OCI-LY7 (cell line): ENCODE measurements around the gene TIMD4. TPM values are rescaled to one million over a fixed set of nuclear protein-coding genes. Genes with fewer than 3 reads are reported as not detected.

ENCODE experiments used
- BruUV-seq: library from RNA; stranded (reverse); fragments of 400-500 nt; replicated peaks from 2 replicates; lab custom pipeline; 2021; lab: Mats Ljungman, UMichigan
- CTCF ChIA-PET: fragments of 300-600 bp; sonication (Branson Sonifier 250); formaldehyde crosslinking; loops from one replicate; lab custom pipeline; 2022; ENCODE audit warnings: antibody characterized with exemption; ENCODE audit not compliant: unreplicated experiment; lab: Charles Lee
- POLR2A ChIA-PET: fragments of 300-600 bp; sonication (Branson Sonifier 250); formaldehyde crosslinking; loops from one replicate; lab custom pipeline; 2022; ENCODE audit warnings: antibody characterized with exemption; lab: Charles Lee
- DNase-seq: peaks from one replicate; pipeline ENCODE4 v3.0.0-alpha.2; 2015; ENCODE audit warnings: low spot score
- H2AFZ ChIP-seq: fragments of 200-600 bp; sonication (generic), shearing (Covaris generic); 2 replicates; pipeline ENCODE4 v1.6.1; 2014; ENCODE audit warnings: mild to moderate bottlenecking, antibody characterized with exemption, low read length, moderate library complexity
- H3K27ac ChIP-seq: fragments of 200-600 bp; sonication (generic); 2 replicates; pipeline ENCODE4 v1.5.1; 2014; ENCODE audit warnings: mixed run types, low read depth, mild to moderate bottlenecking, moderate library complexity, low read length, inconsistent platforms; ENCODE audit not compliant: poor library complexity, severe bottlenecking
- H3K36me3 ChIP-seq: fragments of 200-600 bp; sonication (generic); 2 replicates; pipeline ENCODE4 v1.6.1; 2014; ENCODE audit warnings: mild to moderate bottlenecking, antibody characterized with exemption, low read length, moderate library complexity, mixed read lengths; ENCODE audit not compliant: insufficient read depth
- H3K4me1 ChIP-seq: fragments of 200-600 bp; sonication (generic); 2 replicates; pipeline ENCODE4 v1.5.1; 2014; ENCODE audit warnings: mild to moderate bottlenecking, low read length; ENCODE audit not compliant: insufficient read depth, poor library complexity, severe bottlenecking
- H3K4me2 ChIP-seq: fragments of 200-600 bp; sonication (generic); 2 replicates; pipeline ENCODE4 v1.6.1; 2014; ENCODE audit warnings: mild to moderate bottlenecking, low read length
- H3K4me3 ChIP-seq: fragments of 200-600 bp; sonication (generic); 2 replicates; pipeline ENCODE4 v1.5.1; 2014; ENCODE audit warnings: mild to moderate bottlenecking, low read depth, low read length; ENCODE audit not compliant: poor library complexity, severe bottlenecking
- H3K79me2 ChIP-seq: fragments of 200-600 bp; sonication (generic); 2 replicates; pipeline ENCODE4 v1.6.1; 2016; ENCODE audit warnings: low read depth, mild to moderate bottlenecking, low read length, moderate library complexity, mixed read lengths; ENCODE audit not compliant: insufficient read depth
- H3K9me2 ChIP-seq: fragments of 200-600 bp; sonication (generic); 2 replicates; pipeline ENCODE4 v1.6.1; 2016; ENCODE audit warnings: mild to moderate bottlenecking, low read length, mixed read lengths; ENCODE audit not compliant: insufficient read depth
- H3K9me3 ChIP-seq: fragments of 200-600 bp; sonication (generic); 2 replicates; pipeline ENCODE4 v1.6.1; 2014; ENCODE audit warnings: mild to moderate bottlenecking, mixed run types, low read length, mixed read lengths
- H4K20me1 ChIP-seq: fragments of 200-600 bp; sonication (generic); 2 replicates; pipeline ENCODE4 v1.6.1; 2014; ENCODE audit warnings: mild to moderate bottlenecking, antibody characterized with exemption, low read length, moderate library complexity, mixed read lengths; ENCODE audit not compliant: insufficient read depth
- EZH2phosphoT487 ChIP-seq: fragments of 200-600 bp; sonication (generic); IDR thresholded peaks from 2 replicates; pipeline ENCODE4 v1.6.1; 2018; ENCODE audit warnings: low read depth, borderline replicate concordance, mild to moderate bottlenecking, mixed run types, antibody characterized with exemption, low read length, moderate library complexity, mixed read lengths
- intact Hi-C: fragments of 100-400 bp; cut with micrococcal nuclease; formaldehyde crosslinking; loops from one replicate; pipeline ENCODE4 v1.10.0; 2022; ENCODE audit not compliant: unreplicated experiment
- total RNA-seq, 2 experiments: library from RNA; depleted of rRNA in 1 of 2; stranded (reverse); fragments of >200 nt in 1 of 2; shearing (Covaris generic) in 1 of 2; gene quantifications; 2 replicates each; pipeline ENCODE4 v1.2.3, GENCODE V29; 2014 to 2022
- TF ChIP-seq, protein P1 (sequence below): fragments of 200-600 bp; sonication (generic); conservative IDR thresholded peaks from 2 replicates; pipeline ENCODE4 v1.5.1; 2014; ENCODE audit warnings: mild to moderate bottlenecking, antibody characterized with exemption, low read length, moderate library complexity, mixed read lengths

TIMD4 gene
- total RNA-seq, 2 experiments from 2014 or later = 1.1 to 1.3 TPM

DNA sequence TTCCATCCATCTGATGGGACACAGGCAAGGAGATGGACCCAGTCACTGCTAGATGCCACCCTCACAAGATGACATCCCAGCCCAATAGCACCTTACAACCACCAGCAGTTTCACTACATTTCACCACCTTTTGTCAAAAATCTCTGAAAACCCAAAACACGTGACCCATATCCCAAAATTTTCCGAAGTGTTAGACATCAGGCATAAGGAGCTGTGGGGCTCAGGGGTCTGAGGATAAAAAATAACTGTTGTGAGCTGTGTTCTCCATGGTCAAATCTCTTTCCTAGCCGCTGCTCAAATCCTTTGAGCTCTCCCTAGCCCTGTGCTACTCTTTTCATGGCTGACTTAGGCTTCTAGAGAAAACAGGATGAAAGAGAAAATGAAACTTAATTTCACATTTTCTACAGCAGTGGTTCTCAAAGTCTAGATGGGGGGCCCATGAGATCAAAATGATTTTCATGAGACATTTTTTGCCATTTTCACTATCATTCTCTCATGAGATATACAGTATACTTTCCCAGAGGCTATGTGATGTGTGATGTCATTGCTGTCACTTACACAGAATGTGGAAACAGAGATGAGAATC, 40.7 kb downstream of the TIMD4 start:
- no peaks in the 10 kb centered on the region for H3K9me3 ChIP-seq
- H3K4me2 ChIP-seq = peak overlapping the region; percentile 27
- ChIA-PET POLR2A (interaction anchor here (0.6 to 17.6 kb wide), 15 partner anchors 4 to 429 kb away, joined by 3 to 271 read pairs (median 3); no protein-coding TSS in a partner anchor), CTCF (interaction anchor here (2.6 kb wide), 1 partner anchor 11 kb away, joined by 11 read pairs; no protein-coding TSS in a partner anchor)
- no TSS peak for BruUV-seq
- H3K4me3 ChIP-seq = no peak overlapping the region
- no peak for TF ChIP-seq EZH2phosphoT487
- TF ChIP-seq, protein P1, sequence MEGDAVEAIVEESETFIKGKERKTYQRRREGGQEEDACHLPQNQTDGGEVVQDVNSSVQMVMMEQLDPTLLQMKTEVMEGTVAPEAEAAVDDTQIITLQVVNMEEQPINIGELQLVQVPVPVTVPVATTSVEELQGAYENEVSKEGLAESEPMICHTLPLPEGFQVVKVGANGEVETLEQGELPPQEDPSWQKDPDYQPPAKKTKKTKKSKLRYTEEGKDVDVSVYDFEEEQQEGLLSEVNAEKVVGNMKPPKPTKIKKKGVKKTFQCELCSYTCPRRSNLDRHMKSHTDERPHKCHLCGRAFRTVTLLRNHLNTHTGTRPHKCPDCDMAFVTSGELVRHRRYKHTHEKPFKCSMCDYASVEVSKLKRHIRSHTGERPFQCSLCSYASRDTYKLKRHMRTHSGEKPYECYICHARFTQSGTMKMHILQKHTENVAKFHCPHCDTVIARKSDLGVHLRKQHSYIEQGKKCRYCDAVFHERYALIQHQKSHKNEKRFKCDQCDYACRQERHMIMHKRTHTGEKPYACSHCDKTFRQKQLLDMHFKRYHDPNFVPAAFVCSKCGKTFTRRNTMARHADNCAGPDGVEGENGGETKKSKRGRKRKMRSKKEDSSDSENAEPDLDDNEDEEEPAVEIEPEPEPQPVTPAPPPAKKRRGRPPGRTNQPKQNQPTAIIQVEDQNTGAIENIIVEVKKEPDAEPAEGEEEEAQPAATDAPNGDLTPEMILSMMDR = no peak
- no peaks in the 10 kb centered on the region for H4K20me1 ChIP-seq
- H3K27ac ChIP-seq = peak overlapping the region; percentile 83
- intact Hi-C loops = no loop called here
- no peaks in the 10 kb centered on the region for H3K36me3 ChIP-seq
- DNase-seq = no peak
- H2AFZ ChIP-seq = peak overlapping the region; percentile 46; the same call in 1 of the 2 replicates
- no peaks in the 10 kb centered on the region for H3K79me2 ChIP-seq
- H3K9me2 ChIP-seq = no peaks in the 10 kb centered on the region
- H3K4me1 ChIP-seq = peaks cover 98% of the 10 kb centered on the region

DNA sequence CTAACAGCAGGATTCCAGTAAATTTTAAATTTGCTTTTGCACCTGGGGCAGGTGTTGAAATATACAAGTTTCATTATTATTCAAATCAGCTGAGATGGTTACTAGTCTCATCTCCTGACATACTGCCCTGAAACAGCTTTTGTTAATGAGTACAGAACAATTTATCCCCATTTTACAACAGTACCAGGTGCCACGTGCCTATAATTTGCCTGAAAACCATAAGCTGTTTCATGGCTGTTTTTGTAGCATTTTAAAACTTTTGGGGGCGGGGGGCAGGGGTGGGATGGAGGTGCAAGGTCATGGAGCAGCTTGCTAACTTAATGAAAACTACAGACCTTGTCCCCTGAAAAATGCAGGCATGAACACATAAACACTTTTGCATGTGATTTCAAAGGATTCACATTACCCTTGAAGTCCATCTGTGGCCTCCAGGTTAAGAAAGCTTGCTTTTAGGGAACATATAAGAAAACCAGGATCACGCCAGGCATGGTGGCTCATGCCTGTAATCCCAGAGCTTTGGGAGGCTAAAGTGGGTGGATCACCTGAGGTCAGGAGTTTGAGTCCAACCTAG, 42.1 kb downstream of the TIMD4 start:
- no TSS peak for BruUV-seq
- intact Hi-C loops = no loop called here

More for the DNA sequence above, 42.1 kb downstream of the TIMD4 start:
- Histone ChIP-seq H3K4me1 (peaks cover 96% of the 10 kb centered on the region), H3K27ac (peak overlapping the region; percentile 83), H3K4me3 (peak overlapping the region; percentile 7), H2AFZ (peak overlapping the region; percentile 71; the same call in 1 of the 2 replicates), H4K20me1 (no peaks in the 10 kb centered on the region), H3K9me3 (no peaks in the 10 kb centered on the region; the same call in 1 of the 2 replicates), H3K36me3 (no peaks in the 10 kb centered on the region), H3K79me2 (no peaks in the 10 kb centered on the region), H3K9me2 (no peaks in the 10 kb centered on the region), H3K4me2 (peak overlapping the region; percentile 52)
- DNase-seq = peak; percentile 47
- ChIA-PET CTCF (interaction anchor here (1.1 to 2.6 kb wide), 4 partner anchors 8 to 24 kb away, joined by 4 to 11 read pairs (median 4); no protein-coding TSS in a partner anchor), POLR2A (interaction anchor here (0.5 to 11.8 kb wide), 19 partner anchors 10 to 988 kb away, joined by 3 to 271 read pairs (median 5); no protein-coding TSS in a partner anchor)
- TF ChIP-seq, protein P1 = no peak
